ENCODE data around the gene STX18. TPM values are rescaled to one million over a fixed set of nuclear protein-coding genes. Genes with fewer than 3 reads are reported as not detected.

Gene STX18
- total RNA-seq, 2 donors from 2014 or later = 31.4 to 31.8 TPM

- no peak overlapping the region for H3K27ac ChIP-seq
- no peaks in the 10 kb centered on the region for H3K4me1 ChIP-seq
- intact Hi-C loops (cut with DNase I) = no loop called here
- H3K9me3 ChIP-seq = no peaks in the 10 kb centered on the region
- no peak for DNase-seq
- no peak overlapping the region for H3K9ac ChIP-seq (ENCODE audit: low read depth in 2 of 2, low read length in 2 of 2)
- TF ChIP-seq, protein P1, sequence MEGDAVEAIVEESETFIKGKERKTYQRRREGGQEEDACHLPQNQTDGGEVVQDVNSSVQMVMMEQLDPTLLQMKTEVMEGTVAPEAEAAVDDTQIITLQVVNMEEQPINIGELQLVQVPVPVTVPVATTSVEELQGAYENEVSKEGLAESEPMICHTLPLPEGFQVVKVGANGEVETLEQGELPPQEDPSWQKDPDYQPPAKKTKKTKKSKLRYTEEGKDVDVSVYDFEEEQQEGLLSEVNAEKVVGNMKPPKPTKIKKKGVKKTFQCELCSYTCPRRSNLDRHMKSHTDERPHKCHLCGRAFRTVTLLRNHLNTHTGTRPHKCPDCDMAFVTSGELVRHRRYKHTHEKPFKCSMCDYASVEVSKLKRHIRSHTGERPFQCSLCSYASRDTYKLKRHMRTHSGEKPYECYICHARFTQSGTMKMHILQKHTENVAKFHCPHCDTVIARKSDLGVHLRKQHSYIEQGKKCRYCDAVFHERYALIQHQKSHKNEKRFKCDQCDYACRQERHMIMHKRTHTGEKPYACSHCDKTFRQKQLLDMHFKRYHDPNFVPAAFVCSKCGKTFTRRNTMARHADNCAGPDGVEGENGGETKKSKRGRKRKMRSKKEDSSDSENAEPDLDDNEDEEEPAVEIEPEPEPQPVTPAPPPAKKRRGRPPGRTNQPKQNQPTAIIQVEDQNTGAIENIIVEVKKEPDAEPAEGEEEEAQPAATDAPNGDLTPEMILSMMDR (IDR thresholded peaks at IDR 0.05) = no peak
- no peaks in the 10 kb centered on the region for H3K36me3 ChIP-seq
- H3K27me3 ChIP-seq = no peaks in the 10 kb centered on the region
- no peak overlapping the region for H3K4me3 ChIP-seq
These were observed 129.0 kb downstream of the STX18 start for GRCh38 chr4:4412641-4413372.

DNA sequence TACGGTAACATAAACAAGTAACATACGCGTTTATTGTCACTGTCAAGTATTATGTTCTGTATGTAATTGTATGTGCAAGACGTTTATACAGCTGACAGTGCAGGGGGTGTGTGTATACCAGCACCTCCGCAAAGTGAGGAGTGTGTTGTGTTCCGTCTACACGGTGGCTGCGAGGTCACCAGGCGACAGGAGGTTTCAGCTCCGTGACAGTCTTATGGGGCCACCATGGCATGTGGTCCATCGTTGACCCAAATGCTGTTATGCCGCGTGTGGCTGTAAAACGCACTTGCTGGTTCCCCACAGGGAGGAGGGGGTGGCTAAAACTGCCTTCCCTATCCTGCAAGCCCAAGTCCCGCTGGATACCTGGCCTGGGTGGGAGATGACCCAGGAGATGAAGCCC lies 129.9 kb downstream of the STX18 start:
- no peak for DNase-seq
- intact Hi-C loops (cut with DNase I) = no loop called here

GRCh38 chr4:4410271-4410670 lies 131.6 kb downstream of the STX18 start:
- no peak overlapping the region for H3K27ac ChIP-seq
- H3K4me3 ChIP-seq = no peak overlapping the region
- intact Hi-C loops (cut with DNase I) = no loop called here
- H3K4me1 ChIP-seq = no peaks in the 10 kb centered on the region
- TF ChIP-seq, protein P1 (IDR thresholded peaks at IDR 0.05) = no peak
- DNase-seq = no peak
- no peaks in the 10 kb centered on the region for H3K27me3 ChIP-seq
- no peaks in the 10 kb centered on the region for H3K36me3 ChIP-seq
- H3K9me3 ChIP-seq = no peaks in the 10 kb centered on the region
- H3K9ac ChIP-seq (ENCODE audit: low read depth in 2 of 2, low read length in 2 of 2) = no peak overlapping the region

More for the DNA sequence above, 129.9 kb downstream of the STX18 start:
- TF ChIP-seq, protein P1 (IDR thresholded peaks at IDR 0.05) = no peak
- Histone ChIP-seq H3K4me3 (no peak overlapping the region), H3K36me3 (no peaks in the 10 kb centered on the region), H3K27me3 (no peaks in the 10 kb centered on the region), H3K27ac (no peak overlapping the region), H3K9ac (ENCODE audit: low read depth in 2 of 2, low read length in 2 of 2) (no peak overlapping the region), H3K9me3 (no peaks in the 10 kb centered on the region), H3K4me1 (no peaks in the 10 kb centered on the region)

- TF ChIP-seq, protein P1 (IDR thresholded peaks at IDR 0.05) = no peak
- no peak for DNase-seq
- no peaks in the 10 kb centered on the region for H3K27me3 ChIP-seq
- intact Hi-C loops (cut with DNase I) = no loop called here
- H3K27ac ChIP-seq = no peak overlapping the region
- H3K9ac ChIP-seq (ENCODE audit: low read depth in 2 of 2, low read length in 2 of 2) = no peak overlapping the region
- no peaks in the 10 kb centered on the region for H3K9me3 ChIP-seq
- H3K36me3 ChIP-seq = no peaks in the 10 kb centered on the region
- no peaks in the 10 kb centered on the region for H3K4me1 ChIP-seq
- H3K4me3 ChIP-seq = no peak overlapping the region
These were observed 132.3 kb downstream of the STX18 start for GRCh38 chr4:4409416-4410115.

GRCh38 chr4:4408576-4409335 lies 133.1 kb downstream of the STX18 start:
- no peaks in the 10 kb centered on the region for H3K4me1 ChIP-seq
- intact Hi-C loops (cut with DNase I) = no loop called here
- TF ChIP-seq, protein P1 (IDR thresholded peaks at IDR 0.05) = no peak
- no peak overlapping the region for H3K4me3 ChIP-seq
- H3K9me3 ChIP-seq = no peaks in the 10 kb centered on the region
- H3K27ac ChIP-seq = no peak overlapping the region
- no peak overlapping the region for H3K9ac ChIP-seq (ENCODE audit: low read depth in 2 of 2, low read length in 2 of 2)
- H3K36me3 ChIP-seq = no peaks in the 10 kb centered on the region
- H3K27me3 ChIP-seq = no peaks in the 10 kb centered on the region
- no peak for DNase-seq

Data from colonic mucosa (tissue), 4 donors.